Prostate gland (tissue), 2 donors: ENCODE measurements around the gene DISP3. TPM values are rescaled to one million over a fixed set of nuclear protein-coding genes. Genes with fewer than 3 reads are reported as not detected.

Source experiments
- DNase-seq: peaks from one replicate; pipeline ENCODE4 v3.0.0-alpha.2; 2019; ENCODE audit warnings: low spot score
- H3K27ac ChIP-seq, 2 donors: fragments of 200-600 bp; sonication (generic); 2 replicates each; pipeline ENCODE4 v1.5.1; 2017 to 2019
- H3K27me3 ChIP-seq: fragments of 200-600 bp; sonication (generic); replicated peaks from 2 replicates; pipeline ENCODE4 v1.5.1; 2019; ENCODE audit not compliant: insufficient read depth
- H3K36me3 ChIP-seq, 2 donors: fragments of 200-600 bp; sonication (generic); 1 replicate in 1 of 2; 2 replicates in 1 of 2; pipeline versions ENCODE4 v1.5.1 to v1.8.1; 2017 to 2019
- H3K4me1 ChIP-seq: fragments of 200-600 bp; sonication (generic); replicated peaks from 2 replicates; pipeline ENCODE4 v1.5.1; 2019
- H3K4me3 ChIP-seq, 2 donors: fragments of 200-600 bp; sonication (generic); 2 replicates each; pipeline ENCODE4 v1.5.1; 2017 to 2019
- H3K9me3 ChIP-seq: fragments of 200-600 bp; sonication (generic); 2 replicates; pipeline ENCODE4 v1.5.1; 2017
- POLR2A ChIP-seq: fragments of 450-650 bp; IDR thresholded peaks from one replicate; pipeline ENCODE4 v1.6.1; 2016; ENCODE audit warnings: antibody characterized with exemption, mild to moderate bottlenecking
- POLR2AphosphoS5 ChIP-seq: sonication (generic); formaldehyde crosslinking; IDR thresholded peaks from one replicate; pipeline ENCODE4 v1.6.1; 2017; ENCODE audit warnings: antibody characterized with exemption
- WGBS: methylation state at CpG from one replicate; pipeline ENCODE4 v1.1.5; 2018; 5-methylcytosine and 5-hydroxymethylcytosine counted together
- intact Hi-C: fragments of 100-400 bp; cut with DNase I; formaldehyde crosslinking; loops from one replicate; pipeline ENCODE4 v1.14.2; 2022
- total RNA-seq, 2 donors: library from RNA; depleted of rRNA; stranded (reverse); fragments of >200 nt; gene quantifications; one replicate each; pipeline ENCODE4 v1.1.0, GENCODE V29; 2016
- TF ChIP-seq, protein P1 (sequence below), 4 experiments: fragments of 200-600 bp in 2 of 4; fragments of 450-650 bp in 2 of 4; sonication (generic) in 2 of 4; IDR thresholded peaks; 1 replicate in 3 of 4; 2 replicates in 1 of 4; pipeline ENCODE4 v1.5.1; 2016 to 2019; ENCODE audit warnings: antibody characterized with exemption in 4 of 4, mild to moderate bottlenecking in 2 of 4, moderate library complexity in 2 of 4

Gene DISP3
- total RNA-seq, 2 donors from 2014 or later, result 0.80 to 1.7 TPM

- TF ChIP-seq, protein P1, sequence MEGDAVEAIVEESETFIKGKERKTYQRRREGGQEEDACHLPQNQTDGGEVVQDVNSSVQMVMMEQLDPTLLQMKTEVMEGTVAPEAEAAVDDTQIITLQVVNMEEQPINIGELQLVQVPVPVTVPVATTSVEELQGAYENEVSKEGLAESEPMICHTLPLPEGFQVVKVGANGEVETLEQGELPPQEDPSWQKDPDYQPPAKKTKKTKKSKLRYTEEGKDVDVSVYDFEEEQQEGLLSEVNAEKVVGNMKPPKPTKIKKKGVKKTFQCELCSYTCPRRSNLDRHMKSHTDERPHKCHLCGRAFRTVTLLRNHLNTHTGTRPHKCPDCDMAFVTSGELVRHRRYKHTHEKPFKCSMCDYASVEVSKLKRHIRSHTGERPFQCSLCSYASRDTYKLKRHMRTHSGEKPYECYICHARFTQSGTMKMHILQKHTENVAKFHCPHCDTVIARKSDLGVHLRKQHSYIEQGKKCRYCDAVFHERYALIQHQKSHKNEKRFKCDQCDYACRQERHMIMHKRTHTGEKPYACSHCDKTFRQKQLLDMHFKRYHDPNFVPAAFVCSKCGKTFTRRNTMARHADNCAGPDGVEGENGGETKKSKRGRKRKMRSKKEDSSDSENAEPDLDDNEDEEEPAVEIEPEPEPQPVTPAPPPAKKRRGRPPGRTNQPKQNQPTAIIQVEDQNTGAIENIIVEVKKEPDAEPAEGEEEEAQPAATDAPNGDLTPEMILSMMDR (IDR thresholded peaks at IDR 0.05), result no peak
- TF ChIP-seq POLR2A (no peak), POLR2AphosphoS5 (no peak)
- DNase-seq, result no peak
- no peaks in the 10 kb centered on the region for H3K27me3 ChIP-seq
- no peaks in the 10 kb centered on the region for H3K9me3 ChIP-seq
- no peaks in the 10 kb centered on the region for H3K36me3 ChIP-seq
- intact Hi-C loops, result no loop called here
- H3K4me1 ChIP-seq, result no peaks in the 10 kb centered on the region
- H3K27ac ChIP-seq, result no peak overlapping the region
- 88% methylated on average over 3 of the region's 3 CpGs for WGBS
- no peak overlapping the region for H3K4me3 ChIP-seq
These were observed 25.6 kb downstream of the DISP3 start for GRCh38 chr1:11504599-11504998.

DNA sequence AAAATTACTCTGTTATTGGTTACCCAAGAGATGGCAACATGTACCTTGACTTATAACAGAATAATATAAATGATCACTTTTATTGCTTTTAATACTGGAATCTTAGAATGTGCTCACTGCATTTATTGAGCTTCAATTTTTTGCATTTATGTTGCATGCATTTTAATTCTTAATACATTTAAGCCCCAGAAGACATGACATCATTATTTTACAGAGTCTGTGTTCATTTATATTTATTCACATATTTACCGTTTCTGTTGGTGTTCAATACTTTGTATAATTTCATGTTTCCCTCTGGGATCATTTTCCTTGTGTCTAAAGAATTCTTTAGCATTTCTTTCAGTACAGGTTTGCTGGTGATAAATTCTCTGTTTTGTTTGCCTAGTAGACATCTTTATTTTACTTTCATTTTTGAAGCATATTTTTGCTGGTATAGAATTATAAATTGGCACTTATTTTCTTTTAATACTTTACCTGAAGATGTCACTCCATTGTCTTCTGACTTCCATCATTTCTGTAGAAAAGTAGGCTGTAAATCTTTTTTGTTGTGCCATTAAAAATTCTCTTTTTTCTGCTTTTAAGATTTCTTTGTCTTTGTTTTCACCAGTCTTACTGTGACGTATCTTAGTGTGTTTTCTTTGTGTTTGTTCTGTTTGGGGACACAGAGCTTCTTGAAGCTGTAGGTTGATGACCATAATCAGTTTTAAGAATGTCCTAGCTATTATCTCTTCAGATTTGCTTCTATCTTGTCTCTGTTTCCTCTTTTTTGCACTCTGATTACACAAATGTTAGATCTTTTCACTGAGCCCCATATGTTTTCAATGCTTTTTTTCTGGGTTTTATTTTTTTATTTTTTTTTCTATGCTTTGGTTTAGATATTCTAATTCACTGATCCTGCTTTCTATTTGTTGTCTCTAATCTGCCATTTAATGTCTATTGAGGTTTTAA is 26.9 kb downstream of the DISP3 start:
- no peak for DNase-seq
- Histone ChIP-seq H3K4me1 (no peaks in the 10 kb centered on the region), H3K9me3 (no peaks in the 10 kb centered on the region), H3K27me3 (no peaks in the 10 kb centered on the region), H3K4me3 (no peak overlapping the region), H3K27ac (no peak overlapping the region), H3K36me3 (no peaks in the 10 kb centered on the region)
- TF ChIP-seq POLR2AphosphoS5 (no peak), POLR2A (no peak)
- intact Hi-C loops, result no loop called here
- WGBS, result 89% methylated on average over 2 of the region's 2 CpGs

GRCh38 chr1:11507309-11507708 is 28.4 kb downstream of the DISP3 start:
- Histone ChIP-seq H3K36me3 (no peaks in the 10 kb centered on the region), H3K4me3 (no peak overlapping the region), H3K27ac (no peak overlapping the region), H3K27me3 (no peaks in the 10 kb centered on the region), H3K9me3 (no peaks in the 10 kb centered on the region), H3K4me1 (no peaks in the 10 kb centered on the region)
- no peak for DNase-seq
- TF ChIP-seq, protein P1 (IDR thresholded peaks at IDR 0.05), result no peak
- TF ChIP-seq POLR2A (no peak), POLR2AphosphoS5 (no peak)
- 73% methylated on average over 2 of the region's 2 CpGs for WGBS
- intact Hi-C loops, result no loop called here

DNA sequence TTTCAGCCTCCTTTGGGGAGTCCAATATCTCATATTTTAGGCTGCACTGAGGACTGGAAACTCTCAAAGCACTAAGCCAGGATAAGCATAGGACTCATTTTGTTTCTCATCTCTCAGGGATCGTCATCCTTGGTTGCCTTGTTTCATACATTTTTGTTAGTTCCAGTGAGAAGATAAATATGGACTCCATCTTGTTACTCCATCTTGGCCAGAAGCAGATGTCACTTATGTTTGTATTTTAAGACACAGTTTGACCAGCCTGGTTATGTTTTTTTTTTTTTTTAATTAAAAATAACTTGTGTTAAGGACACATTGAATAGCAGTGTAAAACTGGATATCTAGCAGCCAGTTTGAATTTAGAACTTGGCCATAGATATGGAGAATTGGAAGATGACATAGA is 34.7 kb downstream of the DISP3 start:
- TF ChIP-seq POLR2A, result no peak
- TF ChIP-seq, protein P1 (IDR thresholded peaks at IDR 0.05), result no peak
- no peak for TF ChIP-seq POLR2AphosphoS5
- no peak overlapping the region for H3K4me3 ChIP-seq
- no peaks in the 10 kb centered on the region for H3K27me3 ChIP-seq
- DNase-seq, result no peak
- intact Hi-C loops, result no loop called here
- no peaks in the 10 kb centered on the region for H3K4me1 ChIP-seq
- H3K36me3 ChIP-seq, result no peaks in the 10 kb centered on the region
- 96% methylated on average over 1 of the region's 1 CpG for WGBS
- H3K9me3 ChIP-seq, result no peaks in the 10 kb centered on the region
- H3K27ac ChIP-seq, result no peak overlapping the region

GRCh38 chr1:11514366-11514765 is 35.4 kb downstream of the DISP3 start:
- no peaks in the 10 kb centered on the region for H3K36me3 ChIP-seq
- H3K4me1 ChIP-seq, result no peaks in the 10 kb centered on the region
- H3K4me3 ChIP-seq, result no peak overlapping the region
- WGBS, result 85% methylated on average over 4 of the region's 4 CpGs
- no peaks in the 10 kb centered on the region for H3K9me3 ChIP-seq
- H3K27ac ChIP-seq, result no peak overlapping the region
- TF ChIP-seq POLR2A, result no peak
- TF ChIP-seq, protein P1 (IDR thresholded peaks at IDR 0.05), result no peak
- TF ChIP-seq POLR2AphosphoS5, result no peak
- no peaks in the 10 kb centered on the region for H3K27me3 ChIP-seq
- DNase-seq, result no peak
- intact Hi-C loops, result no loop called here
